ENCODE data around the gene GABRR2. TPM values are rescaled to one million over a fixed set of nuclear protein-coding genes. Genes with fewer than 3 reads are reported as not detected.

GABRR2 gene
- polyA plus RNA-seq (ENCODE audit: insufficient read depth in 1 of 5, insufficient read length in 5 of 5, low replicate concordance in 1 of 5), result 1 to 10 TPM in 2 of 5 donors, under 1 TPM in 3; 0.76 to 2.0 (median 0.96) TPM
- long read RNA-seq, donor 1, result 0 reads
- long read RNA-seq, donor 2, result 0 reads
- long read RNA-seq, donor 3, result 0 reads
- long read RNA-seq, donor 4, result 0 reads
- long read RNA-seq, donor 5, result 0 reads
- long read RNA-seq, donor 6, result 0 reads
- long read RNA-seq, donor 7, result 0 reads
- long read RNA-seq, donor 8, result 0 reads

GRCh38 chr6:89315249-89315885 lies at the start of gene GABRR2:
GABRR2 (minus strand) TSS chr6:89315299; CDS start chr6:89315165, 134 bp downstream.
- no peak for DNase-seq

- no peak for DNase-seq
These were observed 49.5 kb upstream of the GABRR2 start for GRCh38 chr6:89364586-89364985.

GRCh38 chr6:89361171-89361570 lies 46.1 kb upstream of the GABRR2 start:
- no peak for DNase-seq

GRCh38 chr6:89360415-89360999 lies 45.4 kb upstream of the GABRR2 start:
- no peak for DNase-seq

GRCh38 chr6:89359561-89359960 lies 44.5 kb upstream of the GABRR2 start:
- no peak for DNase-seq

GRCh38 chr6:89357390-89357789 lies 42.3 kb upstream of the GABRR2 start:
- DNase-seq, result no peak

GRCh38 chr6:89356642-89357170 lies 41.6 kb upstream of the GABRR2 start:
- no peak for DNase-seq

GRCh38 chr6:89355511-89356194 lies 40.6 kb upstream of the GABRR2 start:
- no peak for DNase-seq

GRCh38 chr6:89353702-89354392 lies 38.7 kb upstream of the GABRR2 start:
- no peak for DNase-seq

- no peak for DNase-seq
These were observed 38.0 kb upstream of the GABRR2 start for GRCh38 chr6:89353118-89353556.

GRCh38 chr6:89352278-89353117 lies 37.4 kb upstream of the GABRR2 start, which contains the start of gene UBE2J1:
UBE2J1 (minus strand) TSS chr6:89352722; CDS start chr6:89352569, 153 bp downstream.
- peak; percentile 90 to 91 for DNase-seq

- DNase-seq, result no peak
These were observed 36.7 kb upstream of the GABRR2 start for GRCh38 chr6:89351671-89352277.

GRCh38 chr6:89350281-89350966 lies 35.3 kb upstream of the GABRR2 start:
- DNase-seq, result no peak

- no peak for DNase-seq
These were observed 33.3 kb upstream of the GABRR2 start for GRCh38 chr6:89348372-89348771.

- DNase-seq, result no peak
These were observed 32.7 kb upstream of the GABRR2 start for GRCh38 chr6:89347825-89348224.

- DNase-seq, result no peak
These were observed 31.3 kb upstream of the GABRR2 start for GRCh38 chr6:89346433-89346832.

- DNase-seq, result no peak
These were observed 24.5 kb upstream of the GABRR2 start for GRCh38 chr6:89339565-89339964.

- no peak for DNase-seq
These were observed 20.1 kb upstream of the GABRR2 start for GRCh38 chr6:89335164-89335563.

- no peak for DNase-seq
These were observed 15.8 kb upstream of the GABRR2 start for GRCh38 chr6:89330910-89331309.

GRCh38 chr6:89328976-89329375 lies 13.9 kb upstream of the GABRR2 start:
- DNase-seq, result no peak

Data from right lung (tissue), 10 donors.